K562 (cell line): Measurements from ENCODE around the gene CAMK1D. TPM values are rescaled to one million over a fixed set of nuclear protein-coding genes. Genes with fewer than 3 reads are reported as not detected.

ENCODE experiments used
- ATAC-seq: fragments of 200-7000 bp; cut with Tn5 transposase; 3 replicates; pipeline ENCODE4 v1.9.1; 2020; ENCODE audit warnings: moderate library complexity
- BruUV-seq: library from RNA; stranded (reverse); fragments of 400-500 nt; replicated peaks from 2 replicates; lab custom pipeline; 2021; lab: Mats Ljungman, UMichigan
- CTCF ChIA-PET: fragments of 300-600 bp; formaldehyde crosslinking; extraction: SDS; loops from one replicate; lab custom pipeline; 2021; ENCODE audit warnings: low intra/inter-chr PET ratio; lab: Yijun Ruan, JAX
- POLR2A ChIA-PET: fragments of 300-600, 350-650 bp; sonication (Branson Sonifier 250); formaldehyde crosslinking; extraction: SDS; loops from one replicate; lab custom pipeline; 2021; ENCODE audit warnings: antibody characterized with exemption, inconsistent platforms; lab: Yijun Ruan, JAX
- DNase-seq, 4 experiments: peaks; one replicate each; pipeline versions ENCODE4 v3.0.0 to v3.0.0-alpha.2; 2011 to 2018; ENCODE audit warnings: low spot score in 3 of 4, mixed read lengths in 3 of 4; ENCODE audit errors: extremely low read depth in 1 of 4
- FAIRE-seq: peaks from 2 replicates; lab custom pipeline; 2011; peaks lifted over from hg19 to GRCh38; lab: Jason Lieb, UNC
- H2AFZ ChIP-seq: 2 replicates; pipeline ENCODE4 v1.6.0; 2011; ENCODE audit warnings: low read depth, low read length, control low read depth, inconsistent platforms
- H3K27ac ChIP-seq: fragments of 200-600 bp; 3 replicates; pipeline ENCODE4 v1.8.0; 2011; ENCODE audit warnings: low read depth, mild to moderate bottlenecking, control low read depth, inconsistent platforms, low read length, moderate library complexity, mixed read lengths; ENCODE audit errors: extremely low read depth
- H3K27me3 ChIP-seq, 2 experiments: fragments of 300-600 bp in 1 of 2; 2 replicates in 1 of 2; 3 replicates in 1 of 2; pipeline versions ENCODE4 v1.6.0 to v1.8.0; 2011; ENCODE audit warnings: inconsistent platforms in 2 of 2, low read length in 2 of 2, mild to moderate bottlenecking in 1 of 2, mixed read lengths in 1 of 2, moderate library complexity in 1 of 2; ENCODE audit not compliant: control insufficient read depth in 2 of 2, insufficient read depth in 2 of 2
- H3K36me3 ChIP-seq: fragments of 300-600 bp; 3 replicates; pipeline ENCODE4 v1.8.0; 2011; ENCODE audit warnings: mild to moderate bottlenecking, low read length, inconsistent platforms; ENCODE audit not compliant: control insufficient read depth, insufficient read depth
- H3K4me1 ChIP-seq, 2 experiments: fragments of 200-600 bp in 1 of 2; replicated peaks in 1 of 2; 2 replicates in 1 of 2; 3 replicates in 1 of 2; pipeline versions ENCODE4 v1.5.1 to v1.8.0; 2011; ENCODE audit warnings: inconsistent platforms in 2 of 2, low read length in 2 of 2, mild to moderate bottlenecking in 1 of 2, mixed read lengths in 1 of 2, moderate library complexity in 1 of 2; ENCODE audit not compliant: control insufficient read depth in 2 of 2, insufficient read depth in 2 of 2
- H3K4me2 ChIP-seq: 2 replicates; pipeline ENCODE4 v1.6.1; 2011; ENCODE audit warnings: low read length, control low read depth, inconsistent platforms, mixed read lengths; ENCODE audit not compliant: insufficient read depth
- H3K4me3 ChIP-seq: fragments of 200-600 bp; sonication (generic), shearing (Covaris generic); 2 replicates; pipeline ENCODE4 v1.5.1; 2016; ENCODE audit warnings: control low read depth, inconsistent platforms
- H3K79me2 ChIP-seq: fragments of 200-600 bp; 3 replicates; pipeline ENCODE4 v1.8.0; 2011; ENCODE audit warnings: low read length, inconsistent platforms; ENCODE audit not compliant: control insufficient read depth, insufficient read depth
- H3K9ac ChIP-seq, 2 experiments: 2 replicates each; pipeline versions ENCODE4 v1.6.0 to v1.6.1; 2011; ENCODE audit warnings: low read depth in 2 of 2, low read length in 2 of 2, control low read depth in 1 of 2, inconsistent platforms in 1 of 2, mild to moderate bottlenecking in 1 of 2, mixed read lengths in 1 of 2; ENCODE audit not compliant: insufficient read depth in 1 of 2
- H3K9me1 ChIP-seq: one replicate; pipeline ENCODE4 v1.6.0; 2011; ENCODE audit warnings: inconsistent platforms, mild to moderate bottlenecking, low read length, moderate library complexity; ENCODE audit not compliant: control insufficient read depth, insufficient read depth
- H3K9me3 ChIP-seq: replicated peaks from 2 replicates; pipeline ENCODE4 v1.5.1; 2011; ENCODE audit warnings: low read depth, low read length, inconsistent platforms; ENCODE audit not compliant: control insufficient read depth, insufficient read depth
- H4K20me1 ChIP-seq: replicated peaks from 2 replicates; pipeline ENCODE4 v1.6.1; 2011; ENCODE audit warnings: low read length, inconsistent platforms, mixed read lengths; ENCODE audit not compliant: control insufficient read depth, insufficient read depth
- CUX1 ChIP-seq: fragments of 200-800 bp; sonication (Bioruptor generic); IDR thresholded peaks from 2 replicates; pipeline ENCODE4 v1.6.1; 2016; ENCODE audit warnings: missing genetic modification characterization, missing compliant biosample characterization
- HCFC1 ChIP-seq: IDR thresholded peaks from 2 replicates; pipeline ENCODE4 v1.6.1; 2012; ENCODE audit warnings: low read depth, low read length, improper control_type of control experiment
- RBBP5 ChIP-seq: fragments of 200-600 bp; sonication (generic); IDR thresholded peaks from 2 replicates; pipeline ENCODE4 v1.6.1; 2012; ENCODE audit warnings: borderline replicate concordance, mild to moderate bottlenecking, low read length, control low read depth, inconsistent platforms; ENCODE audit not compliant: insufficient read depth, poor library complexity, severe bottlenecking
- TRIM25 ChIP-seq: fragments of 450-650 bp; IDR thresholded peaks from 2 replicates; pipeline ENCODE4 v1.7.0; 2016; ENCODE audit warnings: borderline replicate concordance
- USF2 ChIP-seq: sonication (generic); formaldehyde crosslinking; IDR thresholded peaks from 2 replicates; pipeline ENCODE4 v1.5.0; 2020; ENCODE audit warnings: missing genetic modification reagents
- ZNF408 ChIP-seq: fragments of 250-450 bp; sonication (Bioruptor Pico); IDR thresholded peaks from 2 replicates; pipeline ENCODE4 v1.4.0; 2020; ENCODE audit warnings: low read depth, mild to moderate bottlenecking, moderate library complexity
- WGBS: fragments of 100-300 bp; shearing (Covaris generic); methylation state at CpG from one replicate; pipeline ENCODE4 v1.1.6; 2016; ENCODE audit warnings: low coverage, mixed read lengths; ENCODE audit not compliant: insufficient coverage; ENCODE audit errors: missing lambda C conversion rate; 5-methylcytosine and 5-hydroxymethylcytosine counted together
- in situ Hi-C: fragments of 300-500 bp; cut with MboI; formaldehyde crosslinking; loops from 4 replicates; pipeline ENCODE4 v1.15.0; 2018; ENCODE audit warnings: inconsistent platforms, mixed read lengths
- intact Hi-C: fragments of 100-400 bp; cut with micrococcal nuclease; formaldehyde crosslinking; loops from 2 replicates; pipeline ENCODE4 v1.14.2; 2022
- polyA plus RNA-seq, 8 experiments: library from polyadenylated mRNA; depleted of rRNA in 4 of 8; stranded (reverse) in 5 of 8; unstranded in 3 of 8; fragments of >200 nt; fragmentation: Nextera tagmentation in 2 of 8; fragmentation: Illumina TruSeq in 1 of 8; extraction: Ambion mirVana in 2 of 8; extraction: Trizol in 1 of 8; gene quantifications; 2 replicates each; pipeline versions ENCODE4 v1.2.1 to v1.2.3, GENCODE V29; 2011 to 2014; ENCODE audit warnings: inconsistent platforms in 1 of 8, missing spikeins in 1 of 8
- total RNA-seq, 7 experiments: library from RNA; depleted of rRNA in 6 of 7; stranded (reverse); fragments of >200 nt in 6 of 7; fragmentation: Illumina TruSeq in 2 of 7; extraction: Trizol in 2 of 7; gene quantifications; 2 replicates each; pipeline versions ENCODE4 v1.2.1 to v1.2.3, GENCODE V29; 2011 to 2021; ENCODE audit warnings: low replicate concordance in 1 of 7

The CAMK1D gene
- total and polyA plus RNA-seq, 9 of the 15 experiments (the other 6 are each of a cell fraction or from before 2014, with no cell fraction given): 0.12 to 0.24 (median 0.20) TPM; not detected in 5

GRCh38 chr10:12841826-12842225 lies 492.5 kb downstream of the CAMK1D start:
- Histone ChIP-seq H3K4me2 (no peak overlapping the region), H3K4me3 (no peak overlapping the region), H3K9me1 (no peaks in the 10 kb centered on the region), H3K27me3 (peaks cover 3 to 43% of the 10 kb centered on the region in 2 experiments; a peak in 4 of 5 replicates), H3K36me3 (no peaks in the 10 kb centered on the region), H4K20me1 (peaks cover 3% of the 10 kb centered on the region; the same call in 1 of the 2 replicates), H3K9me3 (no peaks in the 10 kb centered on the region), H3K27ac (no peak overlapping the region), H3K4me1 (no peaks in the 10 kb centered on the region), H3K79me2 (no peaks in the 10 kb centered on the region), H2AFZ (no peak overlapping the region), H3K9ac (no peak overlapping the region)
- ATAC-seq: no peak
- WGBS: under 1% methylated on average over 12 of the region's 13 CpGs
- TF ChIP-seq USF2 (CRISPR knock-in tag): no peak
- no peak for FAIRE-seq
- BruUV-seq: no TSS peak
- intact Hi-C loops: no loop called here
- DNase-seq: no peak
- ChIA-PET CTCF (no interaction called here), POLR2A (interaction anchor here (0.6 kb wide), 1 partner anchor 274 kb away, joined by 3 read pairs; no protein-coding TSS in a partner anchor)
- in situ Hi-C loops: no loop called here

GRCh38 chr10:12842310-12842709 lies 493.0 kb downstream of the CAMK1D start:
- intact Hi-C loops: no loop called here
- POLR2A ChIA-PET: no interaction called here
- Histone ChIP-seq H3K27me3 (peaks cover 3 to 43% of the 10 kb centered on the region in 2 experiments), H3K4me2 (no peak overlapping the region), H3K36me3 (no peaks in the 10 kb centered on the region), H3K9me3 (no peaks in the 10 kb centered on the region), H4K20me1 (peaks cover 3% of the 10 kb centered on the region; the same call in 1 of the 2 replicates), H3K9me1 (no peaks in the 10 kb centered on the region), H3K79me2 (no peaks in the 10 kb centered on the region), H3K4me3 (no peak overlapping the region), H3K9ac (no peak overlapping the region), H2AFZ (no peak overlapping the region), H3K27ac (no peak overlapping the region), H3K4me1 (no peaks in the 10 kb centered on the region)
- 0% methylated on average over 4 of the region's 6 CpGs for WGBS
- DNase-seq: no peak
- FAIRE-seq: no peak
- BruUV-seq: no TSS peak
- in situ Hi-C loops: no loop called here
- CTCF ChIA-PET: no interaction called here
- no peak for ATAC-seq
- TF ChIP-seq CUX1 (CRISPR knock-in tag) (no peak), TRIM25 (no peak), ZNF408 (CRISPR knock-in tag) (no peak), HCFC1 (no peak), RBBP5 (no peak)
